GM23338 (cell line): ENCODE measurements around the gene SFRP4. TPM values are rescaled to one million over a fixed set of nuclear protein-coding genes. Genes with fewer than 3 reads are reported as not detected.

Experiments
- ATAC-seq: fragments of 200-7000 bp; cut with Tn5 transposase; 3 replicates; pipeline ENCODE4 v1.9.1; 2020
- DNase-seq: peaks from one replicate; pipeline ENCODE4 v3.0.0-alpha.2; 2015; ENCODE audit warnings: low spot score
- H2AFZ ChIP-seq: fragments of 200-600 bp; sonication (generic); 2 replicates; pipeline ENCODE4 v1.8.0; 2016; ENCODE audit warnings: antibody characterized with exemption, mild to moderate bottlenecking, moderate library complexity
- H3F3A ChIP-seq: fragments of 200-600 bp; sonication (generic); replicated peaks from 2 replicates; pipeline ENCODE4 v1.8.0; 2017; ENCODE audit warnings: antibody characterized with exemption, mixed run types, low read depth
- H3K27ac ChIP-seq: fragments of 200-600 bp; sonication (generic); 2 replicates; pipeline ENCODE4 v1.6.1; 2016; ENCODE audit warnings: low read depth
- H3K27me3 ChIP-seq: fragments of 200-600 bp; sonication (generic); 2 replicates; pipeline ENCODE4 v1.8.0; 2016; ENCODE audit warnings: mild to moderate bottlenecking, mixed run types, moderate library complexity; ENCODE audit not compliant: insufficient read depth
- H3K36me3 ChIP-seq: fragments of 200-600 bp; sonication (generic); 2 replicates; pipeline ENCODE4 v1.8.0; 2016; ENCODE audit warnings: mild to moderate bottlenecking; ENCODE audit not compliant: insufficient read depth
- H3K4me1 ChIP-seq: fragments of 200-600 bp; sonication (generic); 2 replicates; pipeline ENCODE4 v1.8.0; 2016; ENCODE audit warnings: mild to moderate bottlenecking, moderate library complexity; ENCODE audit not compliant: insufficient read depth
- H3K4me2 ChIP-seq: fragments of 200-600 bp; sonication (generic); 2 replicates; pipeline ENCODE4 v1.7.1; 2017; ENCODE audit warnings: mixed run types
- H3K4me3 ChIP-seq: fragments of 200-600 bp; sonication (generic); 2 replicates; pipeline ENCODE4 v1.6.1; 2016; ENCODE audit warnings: mixed run types
- H3K79me2 ChIP-seq: fragments of 200-600 bp; sonication (generic); replicated peaks from 2 replicates; pipeline ENCODE4 v1.8.0; 2017; ENCODE audit warnings: mild to moderate bottlenecking; ENCODE audit not compliant: insufficient read depth
- H3K9me2 ChIP-seq: fragments of 200-600 bp; sonication (generic); 2 replicates; pipeline ENCODE4 v1.8.0; 2017; ENCODE audit not compliant: insufficient read depth
- H4K20me1 ChIP-seq: fragments of 200-600 bp; sonication (generic); replicated peaks from 2 replicates; pipeline ENCODE4 v1.8.0; 2017; ENCODE audit warnings: mild to moderate bottlenecking; ENCODE audit not compliant: insufficient read depth
- H3K27ac Mint-ChIP-seq: 2 replicates; pipeline ENCODE4 v1.8.0; 2020; ENCODE audit warnings: inconsistent platforms, mild to moderate bottlenecking, moderate library complexity, mixed read lengths
- H3K27me3 Mint-ChIP-seq: 3 replicates; pipeline ENCODE4 v1.8.0; 2022; ENCODE audit warnings: low read depth, mild to moderate bottlenecking, moderate library complexity, mixed read lengths, inconsistent platforms; ENCODE audit not compliant: insufficient read depth, poor library complexity
- H3K36me3 Mint-ChIP-seq: 3 replicates; pipeline ENCODE4 v1.8.0; 2021; ENCODE audit warnings: low read depth, mild to moderate bottlenecking, inconsistent platforms, moderate library complexity, mixed read lengths
- H3K4me1 Mint-ChIP-seq: 3 replicates; pipeline ENCODE4 v1.8.0; 2020; ENCODE audit warnings: mild to moderate bottlenecking, inconsistent platforms, mixed read lengths
- H3K4me3 Mint-ChIP-seq: 3 replicates; pipeline ENCODE4 v1.8.0; 2021; ENCODE audit warnings: moderate library complexity, mild to moderate bottlenecking, inconsistent platforms, mixed read lengths
- H3K9me3 Mint-ChIP-seq: 3 replicates; pipeline ENCODE4 v1.8.0; 2020; ENCODE audit warnings: moderate library complexity, mild to moderate bottlenecking, inconsistent platforms, mixed read lengths
- CREB1 ChIP-seq: fragments of 250-450 bp; sonication (Bioruptor Pico); IDR thresholded peaks from 2 replicates; pipeline ENCODE4 v1.5.0; 2020; ENCODE audit warnings: low read depth, mild to moderate bottlenecking, moderate library complexity
- EZH2 ChIP-seq: fragments of 200-600 bp; sonication (generic); IDR thresholded peaks from one replicate; pipeline ENCODE4 v1.8.0; 2017; ENCODE audit warnings: antibody characterized with exemption, mild to moderate bottlenecking, low read depth; ENCODE audit not compliant: unreplicated experiment
- JUNB ChIP-seq: IDR thresholded peaks from one replicate; pipeline ENCODE4 v1.6.1; 2016; ENCODE audit warnings: antibody characterized with exemption; ENCODE audit not compliant: unreplicated experiment
- NANOG ChIP-seq: IDR thresholded peaks from 2 replicates; pipeline ENCODE4 v1.6.1; 2016; ENCODE audit warnings: antibody characterized with exemption, borderline replicate concordance
- ZNF331 ChIP-seq: fragments of 250-450 bp; sonication (Bioruptor Pico); IDR thresholded peaks from 2 replicates; pipeline ENCODE4 v1.5.0; 2020; ENCODE audit warnings: low read depth, mild to moderate bottlenecking, moderate library complexity
- polyA plus RNA-seq: library from polyadenylated mRNA; unstranded; fragments of >200 nt; fragmentation: Nextera tagmentation; extraction: Ambion mirVana; gene quantifications from 2 replicates; pipeline ENCODE4 v1.2.1, GENCODE V29; 2016
- total RNA-seq: library from RNA; depleted of rRNA; stranded (reverse); fragments of >200 nt; shearing (Covaris generic); gene quantifications from 2 replicates; pipeline ENCODE4 v1.2.3, GENCODE V29; 2014
- TF ChIP-seq, protein P1 (sequence below), 2 experiments: fragments of 200-600 bp in 1 of 2; sonication (generic) in 1 of 2; conservative IDR thresholded peaks; 2 replicates each; pipeline versions ENCODE4 v1.5.1 to v1.6.1; 2016 to 2017; ENCODE audit warnings: antibody characterized with exemption in 2 of 2, low read depth in 2 of 2, mild to moderate bottlenecking in 2 of 2, moderate library complexity in 1 of 2
- TF ChIP-seq, protein P2 (sequence below): IDR thresholded peaks from one replicate; pipeline ENCODE4 v1.6.1; 2018; ENCODE audit warnings: antibody characterized with exemption; ENCODE audit not compliant: unreplicated experiment

SFRP4 gene
- total and polyA plus RNA-seq, 2 experiments from 2014 or later: not detected

DNA sequence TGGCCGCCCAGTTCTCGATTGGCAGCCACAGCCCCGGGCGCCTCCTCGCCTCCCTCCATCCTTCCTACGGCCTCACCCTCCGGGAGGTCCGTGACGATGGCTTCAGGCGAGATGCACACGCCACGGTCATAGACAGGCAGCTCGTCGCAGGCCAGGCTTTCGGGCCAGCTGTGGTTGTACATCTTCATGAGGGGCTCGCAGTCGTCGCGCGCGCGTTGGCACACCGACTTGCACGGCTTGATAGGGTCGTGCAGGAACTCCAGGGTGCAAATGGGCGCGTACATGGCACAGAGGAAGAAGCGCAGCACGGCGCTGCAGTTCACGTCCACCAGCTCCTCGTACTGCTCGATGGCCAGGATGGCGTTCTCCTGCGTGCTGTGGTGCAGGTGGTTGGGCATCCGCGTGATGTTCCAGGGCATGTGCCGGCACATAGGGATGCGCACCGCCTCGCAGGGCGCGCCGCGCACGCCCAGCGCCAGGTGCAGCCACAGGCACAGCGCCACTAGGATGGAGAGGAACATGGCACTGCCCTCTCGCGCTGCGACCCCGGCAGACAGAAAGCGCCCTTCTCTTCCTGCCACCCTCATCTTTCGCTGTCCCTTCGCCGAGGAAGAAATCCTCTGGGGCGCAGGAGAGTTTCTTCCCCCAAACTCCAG is 472 bp downstream of the SFRP4 start:
- Mint-ChIP-seq H3K9me3 (no peaks in the 10 kb centered on the region), H3K4me3 (peak overlapping the region; percentile 74), H3K36me3 (no peaks in the 10 kb centered on the region), H3K4me1 (peaks cover 13% of the 10 kb centered on the region), H3K27ac (no peak overlapping the region), H3K27me3 (peaks cover 45% of the 10 kb centered on the region)
- TF ChIP-seq EZH2 (no peak), ZNF331 (no peak)
- TF ChIP-seq, protein P1, sequence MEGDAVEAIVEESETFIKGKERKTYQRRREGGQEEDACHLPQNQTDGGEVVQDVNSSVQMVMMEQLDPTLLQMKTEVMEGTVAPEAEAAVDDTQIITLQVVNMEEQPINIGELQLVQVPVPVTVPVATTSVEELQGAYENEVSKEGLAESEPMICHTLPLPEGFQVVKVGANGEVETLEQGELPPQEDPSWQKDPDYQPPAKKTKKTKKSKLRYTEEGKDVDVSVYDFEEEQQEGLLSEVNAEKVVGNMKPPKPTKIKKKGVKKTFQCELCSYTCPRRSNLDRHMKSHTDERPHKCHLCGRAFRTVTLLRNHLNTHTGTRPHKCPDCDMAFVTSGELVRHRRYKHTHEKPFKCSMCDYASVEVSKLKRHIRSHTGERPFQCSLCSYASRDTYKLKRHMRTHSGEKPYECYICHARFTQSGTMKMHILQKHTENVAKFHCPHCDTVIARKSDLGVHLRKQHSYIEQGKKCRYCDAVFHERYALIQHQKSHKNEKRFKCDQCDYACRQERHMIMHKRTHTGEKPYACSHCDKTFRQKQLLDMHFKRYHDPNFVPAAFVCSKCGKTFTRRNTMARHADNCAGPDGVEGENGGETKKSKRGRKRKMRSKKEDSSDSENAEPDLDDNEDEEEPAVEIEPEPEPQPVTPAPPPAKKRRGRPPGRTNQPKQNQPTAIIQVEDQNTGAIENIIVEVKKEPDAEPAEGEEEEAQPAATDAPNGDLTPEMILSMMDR (conservative IDR thresholded peaks at IDR 0.05; ENCODE audit: low read depth in 2 of 2): peak in 1 of 2 experiments; percentile 4; a peak in 2 of 4 replicates
- H3K27ac ChIP-seq: no peak overlapping the region
- H3F3A ChIP-seq: no peaks in the 10 kb centered on the region
- H2AFZ ChIP-seq: peak overlapping the region; percentile 98
- peaks cover 63% of the 10 kb centered on the region for H3K27me3 ChIP-seq
- ATAC-seq (peak; percentile 40), DNase-seq (peak; percentile 62)
- peak overlapping the region; percentile 68 for H3K4me3 ChIP-seq
- H3K4me2 ChIP-seq: peak overlapping the region; percentile 82
- H3K36me3 ChIP-seq: no peaks in the 10 kb centered on the region
- 0 out of 2 replicates have a peak, but pooled peaks cover 5% of the 10 kb centered on the region for H3K9me2 ChIP-seq
- no peaks in the 10 kb centered on the region; the same call in 1 of the 2 replicates for H3K4me1 ChIP-seq
- H4K20me1 ChIP-seq: 0 out of 2 replicates have a peak, but pooled peaks cover 4% of the 10 kb centered on the region
- H3K79me2 ChIP-seq: no peaks in the 10 kb centered on the region

DNA sequence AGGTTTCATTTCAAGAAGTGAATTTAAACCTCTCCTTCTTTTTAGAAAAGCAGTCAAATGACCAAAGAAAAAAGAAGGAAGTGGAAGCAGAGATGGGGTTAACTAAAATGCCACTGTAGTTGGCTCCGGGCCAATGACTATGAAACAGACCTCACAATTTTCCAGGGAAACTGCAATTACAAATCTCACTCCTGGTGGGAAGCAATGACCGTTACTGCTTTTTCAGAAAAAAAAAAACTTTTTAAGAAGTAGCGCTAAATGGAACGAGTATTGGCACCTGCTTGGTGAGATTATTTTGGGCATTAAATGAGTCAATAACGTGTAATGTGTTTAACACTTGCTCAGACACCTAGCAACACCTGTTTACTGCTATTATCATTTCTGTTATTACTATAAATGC is 1.2 kb downstream of the SFRP4 start:
- H3K9me2 ChIP-seq: 0 out of 2 replicates have a peak, but pooled peaks cover 5% of the 10 kb centered on the region
- no peaks in the 10 kb centered on the region; the same call in 1 of the 2 replicates for H3K4me1 ChIP-seq
- H4K20me1 ChIP-seq: 0 out of 2 replicates have a peak, but pooled peaks cover 4% of the 10 kb centered on the region
- H3K79me2 ChIP-seq: no peaks in the 10 kb centered on the region
- H3K27ac ChIP-seq: no peak overlapping the region
- peaks cover 41% of the 10 kb centered on the region for H3K27me3 Mint-ChIP-seq
- H2AFZ ChIP-seq: no peak overlapping the region
- DNase-seq (no peak), ATAC-seq (no peak)
- no peaks in the 10 kb centered on the region for H3K36me3 Mint-ChIP-seq
- H3K4me1 Mint-ChIP-seq: peaks cover 12% of the 10 kb centered on the region
- H3K36me3 ChIP-seq: no peaks in the 10 kb centered on the region
- H3K4me3 Mint-ChIP-seq: peak overlapping the region; percentile 74; the same call in 1 of the 3 replicates
- H3K4me2 ChIP-seq: peak overlapping the region; percentile 82; the same call in 1 of the 2 replicates
- no peak overlapping the region for H3K27ac Mint-ChIP-seq
- H3K9me3 Mint-ChIP-seq: no peaks in the 10 kb centered on the region
- H3F3A ChIP-seq: no peaks in the 10 kb centered on the region
- no peak for TF ChIP-seq EZH2
- no peak for TF ChIP-seq CREB1 (CRISPR knock-in tag)
- TF ChIP-seq, protein P1 (conservative IDR thresholded peaks at IDR 0.05; ENCODE audit: low read depth in 2 of 2): no peak
- no peak for TF ChIP-seq ZNF331
- no peak for TF ChIP-seq JUNB
- TF ChIP-seq, protein P2, sequence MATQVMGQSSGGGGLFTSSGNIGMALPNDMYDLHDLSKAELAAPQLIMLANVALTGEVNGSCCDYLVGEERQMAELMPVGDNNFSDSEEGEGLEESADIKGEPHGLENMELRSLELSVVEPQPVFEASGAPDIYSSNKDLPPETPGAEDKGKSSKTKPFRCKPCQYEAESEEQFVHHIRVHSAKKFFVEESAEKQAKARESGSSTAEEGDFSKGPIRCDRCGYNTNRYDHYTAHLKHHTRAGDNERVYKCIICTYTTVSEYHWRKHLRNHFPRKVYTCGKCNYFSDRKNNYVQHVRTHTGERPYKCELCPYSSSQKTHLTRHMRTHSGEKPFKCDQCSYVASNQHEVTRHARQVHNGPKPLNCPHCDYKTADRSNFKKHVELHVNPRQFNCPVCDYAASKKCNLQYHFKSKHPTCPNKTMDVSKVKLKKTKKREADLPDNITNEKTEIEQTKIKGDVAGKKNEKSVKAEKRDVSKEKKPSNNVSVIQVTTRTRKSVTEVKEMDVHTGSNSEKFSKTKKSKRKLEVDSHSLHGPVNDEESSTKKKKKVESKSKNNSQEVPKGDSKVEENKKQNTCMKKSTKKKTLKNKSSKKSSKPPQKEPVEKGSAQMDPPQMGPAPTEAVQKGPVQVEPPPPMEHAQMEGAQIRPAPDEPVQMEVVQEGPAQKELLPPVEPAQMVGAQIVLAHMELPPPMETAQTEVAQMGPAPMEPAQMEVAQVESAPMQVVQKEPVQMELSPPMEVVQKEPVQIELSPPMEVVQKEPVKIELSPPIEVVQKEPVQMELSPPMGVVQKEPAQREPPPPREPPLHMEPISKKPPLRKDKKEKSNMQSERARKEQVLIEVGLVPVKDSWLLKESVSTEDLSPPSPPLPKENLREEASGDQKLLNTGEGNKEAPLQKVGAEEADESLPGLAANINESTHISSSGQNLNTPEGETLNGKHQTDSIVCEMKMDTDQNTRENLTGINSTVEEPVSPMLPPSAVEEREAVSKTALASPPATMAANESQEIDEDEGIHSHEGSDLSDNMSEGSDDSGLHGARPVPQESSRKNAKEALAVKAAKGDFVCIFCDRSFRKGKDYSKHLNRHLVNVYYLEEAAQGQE: no peak
- TF ChIP-seq NANOG: no peak
- H3K27me3 ChIP-seq: peaks cover 63% of the 10 kb centered on the region
- H3K4me3 ChIP-seq: peak overlapping the region; percentile 68
